H1 (cell line): ENCODE results near the gene CNIH1. TPM values are rescaled to one million over a fixed set of nuclear protein-coding genes. Genes with fewer than 3 reads are reported as not detected.

Source experiments
- CHD1 ChIP-seq: IDR thresholded peaks from 2 replicates; pipeline ENCODE4 v1.6.1; 2012; ENCODE audit warnings: low read depth, low read length, improper control_type of control experiment
- CHD7 ChIP-seq: fragments of 300-600 bp; sonication (generic); IDR thresholded peaks from 2 replicates; pipeline ENCODE4 v1.7.1; 2012; ENCODE audit warnings: low read length, moderate library complexity, mild to moderate bottlenecking, inconsistent platforms; ENCODE audit not compliant: insufficient replicate concordance
- CTBP2 ChIP-seq: IDR thresholded peaks from 2 replicates; pipeline ENCODE4 v1.7.0; 2011; ENCODE audit warnings: borderline replicate concordance, mild to moderate bottlenecking, moderate library complexity, mixed read lengths, low read length; ENCODE audit not compliant: insufficient read depth, insufficient read length
- HDAC2 ChIP-seq, 2 experiments: fragments of 300-600 bp in 1 of 2; sonication (generic) in 1 of 2; IDR thresholded peaks; 2 replicates each; pipeline ENCODE4 v1.6.1; 2011 to 2012; ENCODE audit warnings: low read depth in 2 of 2, low read length in 2 of 2, mild to moderate bottlenecking in 2 of 2, moderate library complexity in 2 of 2, borderline replicate concordance in 1 of 2, inconsistent platforms in 1 of 2
- POLR2A ChIP-seq, 2 experiments: IDR thresholded peaks; 1 replicate in 1 of 2; 2 replicates in 1 of 2; pipeline ENCODE4 v1.6.1; 2011; ENCODE audit warnings: low read depth in 2 of 2, low read length in 2 of 2, mild to moderate bottlenecking in 2 of 2; ENCODE audit errors: control extremely low read depth in 1 of 2
- RAD21 ChIP-seq, 2 experiments: IDR thresholded peaks in 1 of 2; conservative IDR thresholded peaks in 1 of 2; 2 replicates each; pipeline ENCODE4 v1.6.1; 2011; ENCODE audit warnings: low read depth in 2 of 2, low read length in 2 of 2, improper control_type of control experiment in 1 of 2, inconsistent platforms in 1 of 2, mild to moderate bottlenecking in 1 of 2, moderate library complexity in 1 of 2
- SP4 ChIP-seq: IDR thresholded peaks from 2 replicates; pipeline ENCODE4 v1.6.1; 2012; ENCODE audit warnings: low read length, inconsistent platforms
- TEAD4 ChIP-seq: IDR thresholded peaks from 2 replicates; pipeline ENCODE4 v1.6.1; 2012; ENCODE audit warnings: low read depth, low read length, inconsistent platforms, mixed read lengths
- polyA plus RNA-seq, 7 experiments: library from polyadenylated mRNA; depleted of rRNA in 3 of 7; stranded (reverse) in 5 of 7; unstranded in 2 of 7; fragments of >200 nt in 5 of 7; fragments of 200-250 nt in 2 of 7; gene quantifications; 1 replicate in 5 of 7; 2 replicates in 1 of 7; 4 replicates in 1 of 7; pipeline versions ENCODE4 v1.2.1 to v1.2.3, GENCODE V29; 2011 to 2013; ENCODE audit warnings: missing spikeins in 2 of 7, mixed read lengths in 2 of 7
- total RNA-seq: library from RNA; stranded (reverse); fragmentation: NEBNext Ultra II Directional; extraction: Animal tissue kit (Norgen Biotek cat#: 25700); gene quantifications from 2 replicates; pipeline ENCODE4 v1.2.1, GENCODE V29; 2021

The CNIH1 gene
- total and polyA plus RNA-seq, 2 of the 8 experiments (the other 6 are each of a cell fraction or from before 2014, with no cell fraction given) = 119 to 333 TPM

GRCh38 chr14:54440873-54441868 lies at the start of gene CNIH1 (continued):
- no peak for TF ChIP-seq CHD1
- no peak for TF ChIP-seq CHD7
- TF ChIP-seq SP4 = peak; percentile 50; the same call in 1 of the 2 replicates
- 0 out of 2 replicates have a peak, but pooled peaks have one; percentile 16 for TF ChIP-seq TEAD4
- peak; percentile 80 to 82 for TF ChIP-seq POLR2A (IDR thresholded peaks at IDR 0.05; ENCODE audit: control extremely low read depth in 1 of 2, low read depth in 2 of 2, low read length in 2 of 2)
- TF ChIP-seq CTBP2 = peak; percentile 42
- TF ChIP-seq RAD21 (IDR thresholded peaks at IDR 0.05 in 1 of 2, conservative IDR thresholded peaks at IDR 0.05 in 1 of 2; ENCODE audit: low read depth in 2 of 2, low read length in 2 of 2) = peak in 1 of 2 experiments; percentile 46; a peak in 2 of 4 replicates
- no peak for TF ChIP-seq HDAC2 (IDR thresholded peaks at IDR 0.05; ENCODE audit: borderline replicate concordance in 1 of 2, low read depth in 2 of 2, low read length in 2 of 2)
